ENCODE data around the gene ZNF586.

DNA sequence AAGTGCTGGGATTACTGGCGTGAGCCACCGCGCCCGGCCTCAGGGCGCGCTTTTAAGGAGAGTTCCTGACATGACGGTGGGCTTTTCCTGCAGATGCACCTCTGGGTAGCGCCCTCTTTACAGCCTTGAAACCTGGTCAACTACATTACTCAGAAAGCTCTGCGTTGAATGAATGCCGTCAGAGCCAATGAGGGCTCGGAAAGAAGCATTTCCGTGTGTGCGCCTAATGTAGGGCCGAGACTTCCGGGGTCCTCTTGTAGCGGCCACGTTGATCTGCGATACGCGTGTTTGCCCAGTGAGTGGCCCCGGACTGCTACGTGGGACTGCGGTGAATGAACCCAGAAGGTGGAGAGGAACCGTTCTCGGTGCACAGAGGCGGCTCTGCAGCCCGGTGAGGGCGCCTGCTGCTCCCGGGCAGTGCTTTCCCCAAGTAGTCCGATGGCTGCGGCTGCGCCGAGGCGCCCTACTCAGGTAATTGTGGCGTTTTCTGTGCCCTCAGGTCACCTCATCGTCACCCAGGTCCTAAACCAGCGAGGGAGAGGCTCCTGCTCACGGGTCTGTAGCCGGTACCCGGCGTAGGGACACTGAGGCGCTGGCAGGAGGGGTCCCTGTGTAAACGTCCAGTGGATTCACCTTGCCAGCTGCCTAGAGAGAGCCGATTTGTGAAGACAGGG lies 50.1 kb downstream of the ZNF586 start:
- TF ChIP-seq, protein P1, sequence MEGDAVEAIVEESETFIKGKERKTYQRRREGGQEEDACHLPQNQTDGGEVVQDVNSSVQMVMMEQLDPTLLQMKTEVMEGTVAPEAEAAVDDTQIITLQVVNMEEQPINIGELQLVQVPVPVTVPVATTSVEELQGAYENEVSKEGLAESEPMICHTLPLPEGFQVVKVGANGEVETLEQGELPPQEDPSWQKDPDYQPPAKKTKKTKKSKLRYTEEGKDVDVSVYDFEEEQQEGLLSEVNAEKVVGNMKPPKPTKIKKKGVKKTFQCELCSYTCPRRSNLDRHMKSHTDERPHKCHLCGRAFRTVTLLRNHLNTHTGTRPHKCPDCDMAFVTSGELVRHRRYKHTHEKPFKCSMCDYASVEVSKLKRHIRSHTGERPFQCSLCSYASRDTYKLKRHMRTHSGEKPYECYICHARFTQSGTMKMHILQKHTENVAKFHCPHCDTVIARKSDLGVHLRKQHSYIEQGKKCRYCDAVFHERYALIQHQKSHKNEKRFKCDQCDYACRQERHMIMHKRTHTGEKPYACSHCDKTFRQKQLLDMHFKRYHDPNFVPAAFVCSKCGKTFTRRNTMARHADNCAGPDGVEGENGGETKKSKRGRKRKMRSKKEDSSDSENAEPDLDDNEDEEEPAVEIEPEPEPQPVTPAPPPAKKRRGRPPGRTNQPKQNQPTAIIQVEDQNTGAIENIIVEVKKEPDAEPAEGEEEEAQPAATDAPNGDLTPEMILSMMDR (IDR thresholded peaks at IDR 0.05; ENCODE audit: low read depth, low read length) = peak; percentile 33
- no peak for TF ChIP-seq EZH2phosphoT487 (IDR thresholded peaks at IDR 0.05; ENCODE audit: low read depth)
